GM12892 (cell line): ENCODE data around the gene OR51E1.

Experiments used
- DNase-seq: peaks from one replicate; pipeline ENCODE4 v3.0.0; 2011; ENCODE audit not compliant: insufficient read length
- FAIRE-seq: peaks from 2 replicates; lab custom pipeline; 2011; peaks lifted over from hg19 to GRCh38; lab: Jason Lieb, UNC
- POLR2A ChIP-seq: IDR thresholded peaks from 2 replicates; pipeline ENCODE4 v1.6.1; 2011; ENCODE audit warnings: low read depth, low read length, control low read depth
- POLR2AphosphoS5 ChIP-seq: IDR thresholded peaks from 2 replicates; pipeline ENCODE4 v1.6.1; 2011; ENCODE audit warnings: low read depth, low read length, control low read depth
- TAF1 ChIP-seq: IDR thresholded peaks from 2 replicates; pipeline ENCODE4 v1.6.1; 2011; ENCODE audit warnings: low read depth, mild to moderate bottlenecking, control low read depth, low read length, borderline replicate concordance

The OR51E1 gene

GRCh38 chr11:4636136-4636535 lies 7.6 kb upstream of the OR51E1 start:
- TF ChIP-seq TAF1 (no peak), POLR2AphosphoS5 (no peak), POLR2A (no peak)
- no peak for FAIRE-seq
- no peak for DNase-seq

GRCh38 chr11:4636962-4637661 lies 6.7 kb upstream of the OR51E1 start, which contains the start of gene OR51D1:
Gene OR51D1 (plus strand): TSS chr11:4637477. CDS start chr11:4639791, 2,314 bp downstream.
- FAIRE-seq (peak; percentile 92), DNase-seq (peak; percentile 33)
- TF ChIP-seq POLR2A (no peak), POLR2AphosphoS5 (no peak), TAF1 (no peak)

GRCh38 chr11:4637662-4638047 lies 6.1 kb upstream of the OR51E1 start:
- TF ChIP-seq TAF1 (no peak), POLR2AphosphoS5 (no peak), POLR2A (no peak)
- FAIRE-seq (peak; percentile 5), DNase-seq (no peak)

DNA sequence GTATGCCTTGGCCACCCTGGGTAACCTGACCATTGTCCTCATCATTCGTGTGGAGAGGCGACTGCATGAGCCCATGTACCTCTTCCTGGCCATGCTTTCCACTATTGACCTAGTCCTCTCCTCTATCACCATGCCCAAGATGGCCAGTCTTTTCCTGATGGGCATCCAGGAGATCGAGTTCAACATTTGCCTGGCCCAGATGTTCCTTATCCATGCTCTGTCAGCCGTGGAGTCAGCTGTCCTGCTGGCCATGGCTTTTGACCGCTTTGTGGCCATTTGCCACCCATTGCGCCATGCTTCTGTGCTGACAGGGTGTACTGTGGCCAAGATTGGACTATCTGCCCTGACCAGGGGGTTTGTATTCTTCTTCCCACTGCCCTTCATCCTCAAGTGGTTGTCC lies 3.9 kb upstream of the OR51E1 start:
- no peak for FAIRE-seq
- DNase-seq: no peak
- no peak for TF ChIP-seq POLR2AphosphoS5
- no peak for TF ChIP-seq POLR2A
- TF ChIP-seq TAF1: no peak

GRCh38 chr11:4641501-4641900 lies 2.3 kb upstream of the OR51E1 start:
- TF ChIP-seq TAF1 (no peak), POLR2AphosphoS5 (no peak), POLR2A (no peak)
- no peak for FAIRE-seq
- no peak for DNase-seq

DNA sequence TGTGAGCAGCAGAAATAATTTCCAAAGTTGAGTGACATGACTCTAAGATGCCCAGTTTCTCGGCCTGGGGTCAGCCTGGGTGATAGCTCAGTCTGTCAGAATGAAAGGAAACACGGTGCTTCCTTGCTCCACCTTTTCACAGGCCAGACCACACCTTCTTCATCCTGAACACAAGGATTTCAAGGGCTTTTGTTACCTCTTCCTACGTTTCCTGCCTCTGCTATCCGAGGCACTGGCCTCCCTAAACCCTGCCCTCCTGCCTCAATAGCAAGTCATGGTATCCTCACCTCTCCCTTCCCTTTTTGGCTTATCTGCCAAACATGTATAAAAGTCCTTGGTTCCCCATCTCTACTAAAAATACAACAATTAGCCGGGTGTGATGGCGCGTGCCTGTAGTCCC lies 1.7 kb upstream of the OR51E1 start:
- TF ChIP-seq TAF1 (no peak), POLR2A (no peak), POLR2AphosphoS5 (no peak)
- DNase-seq: no peak
- no peak for FAIRE-seq

GRCh38 chr11:4643076-4643475 lies 706 bp upstream of the OR51E1 start:
- DNase-seq (no peak), FAIRE-seq (no peak)
- no peak for TF ChIP-seq POLR2AphosphoS5

GRCh38 chr11:4644233-4644632 lies 451 bp downstream of the OR51E1 start:
- TF ChIP-seq TAF1 (no peak), POLR2AphosphoS5 (no peak), POLR2A (no peak)
- no peak for FAIRE-seq
- no peak for DNase-seq

DNA sequence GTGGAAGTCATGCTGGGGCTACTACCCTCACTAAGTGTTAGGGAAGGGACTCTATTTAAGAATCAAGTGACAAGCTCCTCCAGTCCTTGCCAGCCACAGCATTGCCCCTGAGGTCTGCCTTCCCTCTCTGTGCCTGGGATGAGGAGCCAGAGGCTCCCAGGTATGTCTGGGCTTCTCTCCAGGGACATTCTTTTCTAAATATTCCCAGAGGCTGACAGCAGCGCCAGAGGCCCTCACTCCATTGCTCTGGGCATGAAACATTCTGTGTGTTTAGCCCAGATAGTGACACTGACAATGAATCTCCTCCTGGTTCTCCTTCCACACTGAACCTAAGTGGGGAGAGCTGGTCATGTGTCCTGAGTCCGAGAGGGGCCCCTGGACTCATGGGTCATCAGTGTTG lies 2.2 kb downstream of the OR51E1 start:
- DNase-seq (no peak), FAIRE-seq (no peak)
- no peak for TF ChIP-seq POLR2AphosphoS5
- no peak for TF ChIP-seq POLR2A
- no peak for TF ChIP-seq TAF1

GRCh38 chr11:4647766-4648165 lies 4.0 kb downstream of the OR51E1 start:
- DNase-seq: no peak
- TF ChIP-seq POLR2AphosphoS5: no peak
- TF ChIP-seq TAF1: no peak
- no peak for TF ChIP-seq POLR2A

DNA sequence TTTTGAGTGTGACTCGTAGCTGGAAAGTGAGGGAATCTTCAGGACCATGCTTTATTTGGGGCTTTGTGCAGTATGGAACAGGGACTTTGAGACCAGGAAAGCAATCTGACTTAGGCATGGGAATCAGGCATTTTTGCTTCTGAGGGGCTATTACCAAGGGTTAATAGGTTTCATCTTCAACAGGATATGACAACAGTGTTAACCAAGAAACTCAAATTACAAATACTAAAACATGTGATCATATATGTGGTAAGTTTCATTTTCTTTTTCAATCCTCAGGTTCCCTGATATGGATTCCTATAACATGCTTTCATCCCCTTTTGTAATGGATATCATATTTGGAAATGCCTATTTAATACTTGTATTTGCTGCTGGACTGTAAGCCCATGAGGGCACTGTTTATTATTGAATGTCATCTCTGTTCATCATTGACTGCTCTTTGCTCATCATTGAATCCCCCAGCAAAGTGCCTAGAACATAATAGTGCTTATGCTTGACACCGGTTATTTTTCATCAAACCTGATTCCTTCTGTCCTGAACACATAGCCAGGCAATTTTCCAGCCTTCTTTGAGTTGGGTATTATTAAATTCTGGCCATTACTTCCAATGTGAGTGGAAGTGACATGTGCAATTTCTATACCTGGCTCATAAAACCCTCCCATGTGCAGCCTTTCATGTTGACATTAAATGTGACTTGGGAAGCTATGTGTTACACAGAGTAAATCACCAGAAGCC lies 11.0 kb downstream of the OR51E1 start:
- DNase-seq (no peak), FAIRE-seq (peak; percentile 71)
- no peak for TF ChIP-seq POLR2AphosphoS5
- TF ChIP-seq TAF1: no peak
- TF ChIP-seq POLR2A: no peak

More at GRCh38 chr11:4647766-4648165, 4.0 kb downstream of the OR51E1 start:
- no peak for FAIRE-seq

- TF ChIP-seq POLR2A (no peak), TAF1 (no peak), POLR2AphosphoS5 (no peak)
- DNase-seq (no peak), FAIRE-seq (no peak)
Measured at GRCh38 chr11:4658629-4659445, 15.1 kb downstream of the OR51E1 start.
